HG02870 (cell line): ENCODE results near the gene ABCD1.
"Not testable (repeated sequence)": the region's sequence is repeated elsewhere in the genome, so short reads cannot be mapped to it uniquely, and the experiment has no call there.

Source experiments
- ATAC-seq: cut with Tn5 transposase; IDR thresholded peaks from one replicate; pipeline ENCODE4 v1.9.1; 2021; ENCODE audit warnings: mild to moderate bottlenecking, moderate library complexity; ENCODE audit not compliant: unreplicated experiment

ABCD1 gene

DNA sequence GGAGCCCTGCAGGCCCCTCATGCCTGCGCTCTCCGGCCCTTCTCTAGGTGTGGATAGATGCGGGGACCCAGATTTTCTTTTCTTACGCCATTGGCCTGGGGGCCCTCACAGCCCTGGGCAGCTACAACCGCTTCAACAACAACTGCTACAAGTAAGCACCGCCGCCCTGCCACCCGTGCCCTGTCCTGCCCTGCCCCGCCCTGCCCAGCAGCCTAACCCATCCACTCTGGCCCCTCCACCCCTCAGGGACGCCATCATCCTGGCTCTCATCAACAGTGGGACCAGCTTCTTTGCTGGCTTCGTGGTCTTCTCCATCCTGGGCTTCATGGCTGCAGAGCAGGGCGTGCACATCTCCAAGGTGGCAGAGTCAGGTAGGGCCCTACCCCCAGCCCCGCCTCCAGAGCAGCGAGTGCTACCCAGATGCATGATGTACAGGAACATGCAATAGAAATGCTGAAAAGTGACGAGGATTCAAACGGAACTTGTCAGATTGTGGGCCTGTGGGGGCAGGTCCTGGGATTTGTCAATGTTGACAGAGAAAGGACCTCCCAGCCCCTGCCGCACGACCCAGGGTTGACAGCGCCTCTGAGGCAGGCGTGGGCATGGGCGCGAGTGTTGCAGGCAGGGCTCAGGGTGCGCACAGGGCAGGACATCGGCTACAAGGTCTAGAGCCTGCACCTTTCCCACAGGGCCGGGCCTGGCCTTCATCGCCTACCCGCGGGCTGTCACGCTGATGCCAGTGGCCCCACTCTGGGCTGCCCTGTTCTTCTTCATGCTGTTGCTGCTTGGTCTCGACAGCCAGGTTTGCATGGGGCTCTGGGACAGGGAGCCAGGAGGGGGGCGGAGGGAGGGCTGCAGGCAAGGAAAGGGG is 31.2 kb upstream of the ABCD1 start:
- no peak for ATAC-seq

DNA sequence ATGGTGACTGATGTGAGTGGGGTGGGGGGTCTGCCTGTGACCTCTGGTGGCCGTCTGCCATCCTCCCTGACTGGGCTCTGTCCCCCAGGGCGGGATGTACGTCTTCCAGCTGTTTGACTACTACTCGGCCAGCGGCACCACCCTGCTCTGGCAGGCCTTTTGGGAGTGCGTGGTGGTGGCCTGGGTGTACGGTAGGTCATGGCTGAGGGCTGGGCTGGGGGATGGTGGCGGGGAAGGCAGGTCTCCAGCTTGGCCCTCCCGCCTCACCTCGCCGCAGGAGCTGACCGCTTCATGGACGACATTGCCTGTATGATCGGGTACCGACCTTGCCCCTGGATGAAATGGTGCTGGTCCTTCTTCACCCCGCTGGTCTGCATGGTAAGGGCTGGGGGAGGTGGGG is 30.4 kb upstream of the ABCD1 start:
- ATAC-seq, result not testable (repeated sequence)

DNA sequence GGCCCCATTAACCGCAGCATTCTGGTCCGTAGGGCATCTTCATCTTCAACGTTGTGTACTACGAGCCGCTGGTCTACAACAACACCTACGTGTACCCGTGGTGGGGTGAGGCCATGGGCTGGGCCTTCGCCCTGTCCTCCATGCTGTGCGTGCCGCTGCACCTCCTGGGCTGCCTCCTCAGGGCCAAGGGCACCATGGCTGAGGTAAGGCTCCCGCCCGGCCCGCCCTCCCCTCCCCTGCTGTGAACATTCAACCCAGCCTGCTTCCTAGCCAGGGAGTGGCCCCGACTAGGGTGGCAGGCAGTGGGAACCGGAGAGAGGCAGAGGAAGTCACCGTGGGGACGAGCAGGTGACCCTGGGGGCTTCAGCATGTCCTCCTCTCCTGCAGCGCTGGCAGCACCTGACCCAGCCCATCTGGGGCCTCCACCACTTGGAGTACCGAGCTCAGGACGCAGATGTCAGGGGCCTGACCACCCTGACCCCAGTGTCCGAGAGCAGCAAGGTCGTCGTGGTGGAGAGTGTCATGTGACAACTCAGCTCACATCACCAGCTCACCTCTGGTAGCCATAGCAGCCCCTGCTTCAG is 29.9 kb upstream of the ABCD1 start:
- ATAC-seq, result no peak

DNA sequence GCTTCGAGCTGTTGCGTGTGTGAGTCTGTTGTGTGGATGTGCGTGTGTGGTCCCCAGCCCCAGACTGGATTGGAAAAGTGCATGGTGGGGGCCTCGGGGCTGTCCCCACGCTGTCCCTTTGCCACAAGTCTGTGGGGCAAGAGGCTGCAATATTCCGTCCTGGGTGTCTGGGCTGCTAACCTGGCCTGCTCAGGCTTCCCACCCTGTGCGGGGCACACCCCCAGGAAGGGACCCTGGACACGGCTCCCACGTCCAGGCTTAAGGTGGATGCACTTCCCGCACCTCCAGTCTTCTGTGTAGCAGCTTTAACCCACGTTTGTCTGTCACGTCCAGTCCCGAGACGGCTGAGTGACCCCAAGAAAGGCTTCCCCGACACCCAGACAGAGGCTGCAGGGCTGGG is 28.6 kb upstream of the ABCD1 start:
- no peak for ATAC-seq

DNA sequence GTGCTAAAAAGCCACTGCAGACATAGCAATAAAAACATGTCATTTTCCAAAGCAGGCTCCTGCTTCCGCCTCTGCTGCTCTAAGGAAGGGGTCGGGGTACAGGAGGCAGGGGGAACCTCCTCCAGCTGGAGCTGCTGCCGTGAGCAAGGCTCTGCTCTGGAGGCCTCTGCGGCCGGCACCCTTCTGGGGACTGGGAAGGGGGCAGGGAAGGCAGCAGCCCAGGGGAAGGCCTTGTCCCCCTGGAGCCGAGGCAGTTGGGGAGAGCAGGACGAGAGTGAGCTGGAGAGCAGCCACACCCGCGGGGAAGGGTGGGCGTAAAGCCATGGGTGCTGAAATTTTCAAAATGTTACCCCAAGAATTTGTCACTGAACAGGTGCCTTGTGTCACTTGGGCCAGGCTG is 28.1 kb upstream of the ABCD1 start:
- not testable (repeated sequence) for ATAC-seq

DNA sequence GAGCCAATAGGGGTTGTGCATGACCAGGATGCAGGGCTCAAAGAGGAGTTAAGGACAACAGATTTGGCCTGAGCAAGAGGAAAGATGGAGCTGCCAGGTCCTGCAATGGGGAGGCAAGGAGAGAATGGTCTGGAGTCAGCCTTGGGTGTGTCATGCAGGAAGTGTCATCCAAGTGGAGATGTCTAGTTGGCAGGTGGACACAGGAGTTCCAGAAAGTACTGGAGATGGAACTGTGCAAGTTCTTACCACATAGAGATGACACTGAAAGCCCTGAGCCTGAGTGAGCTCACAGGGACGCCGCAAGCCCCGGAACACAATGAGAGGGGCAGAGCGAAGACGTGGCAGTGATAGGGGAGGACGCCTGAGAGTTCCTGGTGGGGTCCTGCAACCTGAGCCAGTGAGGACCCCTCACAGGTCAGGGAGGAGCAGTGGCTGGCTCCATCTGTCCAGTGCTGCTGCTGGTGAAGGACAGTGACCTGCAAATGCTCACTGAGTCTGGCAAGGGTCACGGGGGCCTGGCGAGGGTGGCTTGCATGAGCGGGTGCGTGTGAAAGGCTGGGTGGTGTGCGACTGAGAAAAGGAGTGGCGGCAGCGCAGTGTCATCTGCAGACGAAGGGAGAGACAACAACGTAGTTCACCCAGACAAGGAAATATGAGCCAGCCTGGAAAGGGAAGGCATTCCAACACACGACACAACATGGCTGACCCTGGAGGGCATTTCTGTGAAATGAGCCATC is 27.5 kb upstream of the ABCD1 start:
- ATAC-seq, result not testable (repeated sequence)

DNA sequence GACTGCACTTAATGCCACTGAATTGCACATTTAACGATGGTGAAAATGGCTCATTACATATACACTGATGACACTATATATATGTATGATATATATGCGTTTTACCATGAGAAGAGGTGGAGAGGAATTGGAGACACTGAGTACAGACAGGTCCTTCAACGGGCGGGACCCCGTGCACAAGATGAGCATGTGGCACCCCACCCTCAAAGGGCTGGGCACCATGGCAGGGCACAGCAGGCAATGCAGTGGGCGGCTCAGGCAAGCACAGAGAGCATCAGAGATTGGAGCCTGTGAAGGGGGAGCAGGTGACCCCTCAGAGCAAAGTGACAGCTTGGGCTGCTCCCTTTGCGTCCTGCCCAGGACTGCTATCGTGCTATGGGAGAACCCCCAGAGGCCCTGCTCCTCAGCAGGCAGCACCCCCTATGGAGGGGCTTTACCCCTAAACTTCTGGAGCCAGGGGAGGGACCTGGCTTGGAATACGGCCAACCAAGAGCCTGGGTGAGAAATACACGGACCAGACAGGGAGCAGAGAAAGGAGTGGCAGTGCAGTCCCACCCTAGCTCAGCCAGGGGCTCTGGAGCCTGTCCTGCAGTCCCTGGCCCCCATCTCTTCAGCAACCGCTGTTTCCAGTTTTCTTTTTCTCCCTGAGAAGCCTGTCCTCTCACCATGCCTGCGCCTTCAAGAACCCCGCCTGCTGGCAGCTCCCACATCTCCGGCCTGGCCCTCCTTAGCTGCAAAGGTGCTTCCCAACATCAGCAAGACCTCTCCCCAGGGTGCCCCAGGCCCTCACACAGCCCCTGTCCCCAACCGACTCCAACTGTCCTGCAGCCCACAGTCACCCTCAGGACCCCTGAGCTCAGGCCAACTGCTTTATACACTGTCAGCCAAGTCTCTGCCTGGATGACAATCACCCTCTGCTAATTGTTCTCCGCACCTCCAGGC is 26.5 kb upstream of the ABCD1 start:
- ATAC-seq, result no peak

DNA sequence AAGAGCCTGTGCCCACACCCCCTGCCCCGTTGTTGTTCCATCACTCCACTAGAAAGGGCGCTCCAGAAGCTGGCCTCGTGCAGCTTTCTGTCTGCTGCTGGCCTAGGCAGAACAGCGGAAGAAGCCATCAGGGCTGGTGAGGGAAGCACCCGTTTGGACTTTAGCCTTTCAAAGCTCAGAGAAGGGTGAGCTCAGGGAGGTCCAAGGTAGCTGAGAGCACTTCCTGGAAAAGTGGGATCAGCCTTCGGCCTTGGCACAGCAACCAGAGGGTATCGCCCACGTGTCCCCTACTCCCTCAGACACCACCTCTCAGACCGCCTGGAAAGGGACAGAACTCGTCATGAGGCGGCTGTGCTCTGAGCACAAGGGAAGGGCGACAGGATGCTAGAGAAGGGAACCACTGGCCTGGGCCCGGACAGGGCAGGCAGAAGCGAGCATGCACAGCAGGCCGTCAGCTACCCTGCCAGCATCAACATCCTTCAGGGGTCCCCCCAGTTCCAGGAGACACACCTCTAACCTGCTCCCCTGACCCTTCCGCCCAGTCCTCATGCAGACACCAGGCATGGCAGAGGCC is 25.4 kb upstream of the ABCD1 start:
- ATAC-seq, result not testable (repeated sequence)

DNA sequence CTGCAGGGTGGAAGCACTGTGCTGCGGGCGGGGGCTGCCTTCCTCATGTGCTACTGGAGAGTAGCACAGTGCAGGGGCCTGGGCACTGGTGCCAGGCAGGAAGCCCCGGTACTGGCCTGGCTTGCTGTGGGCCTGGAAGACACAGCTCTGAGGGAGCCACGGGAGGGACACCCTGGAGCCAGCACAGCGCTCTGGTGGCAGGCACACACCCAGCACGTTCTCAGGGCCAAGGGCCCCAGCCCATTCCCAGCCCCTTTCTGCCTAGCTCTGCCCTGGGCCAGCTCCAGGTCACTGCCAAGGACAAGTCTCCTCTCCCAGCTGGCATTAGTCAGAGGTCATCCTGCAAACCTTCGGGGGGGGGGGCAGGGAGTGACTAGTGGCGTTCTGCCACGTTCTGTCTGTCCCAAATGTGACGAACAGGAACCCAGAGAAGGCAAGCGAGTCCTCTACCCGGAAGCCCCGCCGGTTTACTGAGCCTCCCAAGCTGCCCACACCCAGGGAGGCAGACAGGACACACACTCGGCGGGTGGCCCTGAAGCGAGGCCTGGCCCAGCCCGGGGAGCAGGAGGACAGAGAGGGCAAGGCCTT is 24.8 kb upstream of the ABCD1 start:
- not testable (repeated sequence) for ATAC-seq

DNA sequence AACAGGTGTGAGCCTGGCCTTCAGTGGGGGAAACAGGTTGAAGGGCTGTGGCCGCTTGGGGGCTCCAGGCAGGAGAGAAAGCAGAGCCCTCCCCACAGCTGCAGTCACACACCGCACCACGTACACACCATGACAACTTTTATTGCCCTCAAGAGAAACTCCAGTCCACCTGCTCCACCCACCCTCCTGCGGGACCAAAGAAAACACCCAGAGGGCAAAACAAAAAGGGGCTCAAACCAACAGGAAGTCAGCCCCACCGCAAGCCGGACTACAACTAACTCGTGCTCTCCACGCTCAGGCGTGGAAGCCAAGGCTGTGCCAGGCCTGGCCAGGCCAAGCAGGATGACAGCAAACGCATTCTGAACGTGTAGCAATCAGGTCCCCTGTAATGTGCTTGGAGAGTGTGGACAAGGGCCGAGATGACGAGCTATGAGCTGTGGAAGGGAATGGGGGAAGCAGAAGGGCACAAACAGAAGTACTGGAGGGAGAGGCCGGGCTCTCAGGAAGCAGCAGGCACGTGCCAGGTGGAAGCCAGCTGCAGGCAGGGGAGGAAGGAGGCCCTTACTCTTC is 24.2 kb upstream of the ABCD1 start:
- no peak for ATAC-seq

DNA sequence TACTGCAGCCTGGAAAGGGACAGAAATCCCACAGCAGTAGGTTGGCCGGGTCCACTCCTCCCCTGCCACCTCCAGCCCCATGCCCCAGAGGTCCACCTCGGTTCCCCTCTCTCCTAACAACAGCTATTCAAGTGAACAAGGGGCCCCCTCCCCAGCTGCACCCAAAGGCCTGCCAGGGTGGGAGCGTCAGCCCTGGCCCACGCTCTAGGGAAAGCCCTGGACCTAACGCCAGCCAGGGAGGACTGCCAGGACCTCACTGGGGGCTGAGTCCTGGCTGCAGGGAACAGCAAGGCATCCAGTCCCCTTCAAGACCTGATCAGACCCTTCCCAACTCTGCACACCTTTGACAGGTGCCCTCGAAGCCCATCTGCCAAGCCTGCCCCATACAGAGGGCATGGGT is 23.7 kb upstream of the ABCD1 start:
- ATAC-seq, result no peak

DNA sequence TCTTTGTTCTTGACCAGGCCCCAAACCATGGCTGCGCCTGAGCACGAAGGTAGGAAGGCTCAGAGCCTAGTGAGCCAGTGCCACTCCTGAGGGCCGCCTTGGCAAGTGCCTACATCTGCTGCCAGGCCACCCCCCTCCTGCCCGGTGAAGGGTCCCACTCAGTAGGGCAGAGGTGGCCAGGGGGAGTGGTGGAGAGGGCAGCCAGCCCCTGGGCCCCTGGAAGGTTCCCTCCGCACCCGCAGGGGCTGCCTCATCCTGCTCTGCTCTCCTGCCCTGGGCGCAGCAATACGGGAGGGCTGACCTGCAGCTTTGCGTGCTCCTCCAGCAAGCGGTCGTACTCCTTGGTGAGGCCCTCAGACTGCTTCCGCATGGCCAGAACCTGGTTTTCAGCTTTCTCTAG is 22.9 kb upstream of the ABCD1 start:
- no peak for ATAC-seq

DNA sequence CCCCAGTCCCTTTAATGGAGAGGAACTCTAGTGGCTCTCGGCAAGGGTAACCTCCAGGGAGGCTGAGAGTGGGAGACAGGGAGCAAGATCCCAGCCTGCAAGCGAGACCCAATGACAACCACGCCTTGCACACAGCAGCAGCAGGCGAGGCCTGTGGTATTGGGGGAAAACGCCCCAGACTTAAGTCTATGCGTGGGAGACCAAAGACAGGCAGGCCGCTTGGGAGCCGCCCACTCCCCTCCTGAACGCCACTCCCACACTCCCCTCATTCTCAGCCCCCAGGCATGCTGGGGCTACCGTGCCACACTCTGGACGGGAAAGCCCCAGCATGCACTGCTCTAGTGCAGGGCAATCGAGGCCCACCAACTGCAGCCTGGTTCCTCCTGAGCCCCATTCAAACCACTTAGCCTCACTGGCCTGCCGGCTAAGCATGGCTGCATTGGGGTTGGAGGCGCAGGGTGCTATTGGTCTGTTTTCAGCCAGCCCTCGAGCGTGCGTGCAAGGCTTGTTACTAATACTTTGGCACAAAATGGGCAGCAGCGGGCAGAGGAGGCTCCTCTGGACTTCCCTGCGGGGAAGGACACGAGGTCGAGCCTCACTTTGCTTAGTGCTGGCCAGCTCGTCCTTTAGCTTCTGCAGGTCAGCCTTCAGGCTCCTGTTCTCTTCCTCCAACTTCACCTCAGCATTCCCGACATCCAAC is 22.2 kb upstream of the ABCD1 start:
- no peak for ATAC-seq

DNA sequence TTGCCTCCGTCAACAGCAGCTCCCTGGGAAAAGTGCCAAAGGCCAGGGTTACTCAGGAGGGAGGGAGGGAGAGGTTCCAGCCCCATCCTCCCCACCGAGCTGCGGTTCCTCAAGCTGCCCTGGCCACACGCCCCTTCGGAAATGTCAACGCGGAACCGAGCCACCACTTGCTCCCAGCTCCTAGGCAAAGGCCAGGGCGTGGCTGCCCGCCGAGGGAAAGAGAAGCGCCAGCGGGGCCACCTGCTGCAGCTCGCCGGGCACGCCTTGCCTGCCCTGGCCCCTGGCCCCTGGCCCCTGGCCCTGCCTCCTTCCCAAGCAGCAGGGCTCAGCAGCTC is 21.7 kb upstream of the ABCD1 start:
- no peak for ATAC-seq

DNA sequence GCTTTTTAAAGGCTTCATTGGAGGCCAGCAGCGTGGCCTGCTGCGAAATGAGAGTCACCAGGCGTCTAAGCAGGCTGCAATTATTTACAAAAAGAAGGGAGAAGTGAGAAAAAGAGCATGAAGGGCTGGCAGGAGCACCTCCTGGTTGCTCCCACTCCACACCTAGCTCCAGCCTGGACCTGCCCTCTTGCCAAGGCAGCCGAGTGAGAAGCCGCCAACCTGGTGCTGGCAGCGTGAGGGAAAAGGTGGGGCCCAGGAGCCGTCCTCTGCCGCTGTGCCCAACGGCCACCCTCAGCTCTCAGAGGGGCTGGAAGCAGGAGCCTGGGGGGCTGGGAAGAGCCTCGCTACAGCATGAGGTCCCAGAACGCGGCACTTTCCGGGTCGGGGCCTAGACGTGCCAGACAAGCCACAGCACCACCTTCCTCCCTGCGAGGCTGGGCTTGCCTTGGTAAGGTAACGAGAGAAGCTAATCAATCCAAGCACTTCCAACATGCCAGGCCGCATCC is 20.6 kb upstream of the ABCD1 start:
- no peak for ATAC-seq

DNA sequence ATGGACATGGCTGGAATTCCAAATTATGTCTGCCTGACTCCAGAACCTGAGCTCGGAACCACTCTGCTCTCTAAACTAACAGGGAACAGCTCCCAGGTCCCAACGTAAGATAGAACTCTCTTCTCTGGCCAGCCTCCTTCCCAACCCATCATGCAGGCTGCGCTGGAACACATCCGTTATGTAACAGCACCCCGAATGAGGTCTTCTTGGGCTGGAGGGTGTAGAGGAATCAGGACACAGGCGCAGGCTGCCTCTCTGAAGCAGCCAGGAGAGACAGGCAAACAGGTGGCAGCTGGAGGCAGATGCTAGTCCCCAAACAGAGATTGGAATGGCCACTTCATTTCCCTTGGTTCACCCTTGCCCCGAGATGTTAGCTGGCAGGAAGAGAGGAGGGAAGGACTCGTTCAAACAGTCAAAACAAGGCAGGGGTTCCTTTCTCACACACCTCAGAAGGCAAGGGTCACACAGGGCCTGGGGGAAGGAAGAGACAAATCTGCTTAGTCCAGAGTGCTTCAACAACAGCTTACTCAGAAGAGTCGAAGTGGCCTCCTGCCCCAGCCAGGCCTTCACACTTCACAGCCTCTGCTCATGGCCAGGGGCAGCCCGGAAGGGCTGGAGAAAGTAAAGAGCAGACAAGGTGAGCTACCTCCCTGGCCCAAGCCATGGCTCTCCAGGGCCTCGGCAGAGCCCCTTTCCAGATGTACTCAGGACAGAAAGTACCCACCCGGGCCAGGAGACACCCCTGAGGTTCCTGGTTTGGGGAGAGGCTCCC is 19.8 kb upstream of the ABCD1 start:
- not testable (repeated sequence) for ATAC-seq

DNA sequence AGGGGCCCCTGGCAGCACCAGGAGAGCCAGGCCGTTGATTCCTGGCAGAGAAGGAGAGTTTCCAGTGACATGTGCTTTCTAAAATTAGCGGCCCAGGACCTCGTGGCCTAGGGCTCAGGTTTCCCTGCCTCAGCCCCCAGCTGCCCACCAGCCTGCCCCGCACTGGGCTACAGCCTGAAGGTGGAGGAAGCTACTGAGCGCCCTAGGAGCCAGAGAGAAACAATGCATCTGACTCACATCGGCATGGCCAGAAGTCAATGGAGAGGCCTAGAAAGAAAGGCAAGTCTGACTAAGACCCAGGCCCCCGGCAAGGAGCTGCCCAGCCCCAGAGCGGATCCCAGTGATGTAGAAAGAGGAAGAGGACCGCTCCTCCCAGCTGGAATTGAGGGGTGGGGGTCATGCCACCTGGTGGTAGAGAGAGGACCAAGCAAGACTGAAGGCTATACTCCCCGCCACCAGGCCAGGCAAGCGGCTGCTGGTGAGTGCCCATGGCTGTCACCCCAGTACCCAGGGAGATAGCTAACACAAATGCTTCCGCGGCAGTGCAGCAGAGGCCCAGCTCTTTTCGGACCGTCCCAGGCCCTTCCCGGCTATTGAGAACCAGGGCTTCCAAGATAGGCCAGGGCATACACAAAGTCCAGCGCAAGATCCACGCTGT is 19.1 kb upstream of the ABCD1 start:
- not testable (repeated sequence) for ATAC-seq

DNA sequence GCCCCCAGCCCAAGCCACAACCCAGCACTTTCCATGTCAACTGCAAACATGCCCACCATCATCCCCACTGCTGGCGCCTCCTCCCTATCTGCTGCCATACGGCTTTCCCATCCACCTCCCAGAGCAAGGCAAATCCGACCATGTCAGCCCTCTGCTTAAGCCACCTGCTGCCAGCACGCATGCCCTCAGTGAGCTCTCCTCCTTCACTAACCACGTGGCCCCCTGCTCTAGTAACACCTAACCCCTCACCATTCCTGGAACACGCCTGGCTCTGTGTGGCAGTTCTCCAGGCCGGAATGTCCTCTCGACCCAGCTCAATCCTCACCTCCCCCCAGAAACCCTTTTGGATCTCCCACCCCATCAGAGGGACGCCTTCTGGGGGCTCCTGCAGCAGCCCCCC is 17.9 kb upstream of the ABCD1 start:
- ATAC-seq, result no peak
